PFSK-1 (cell line): ENCODE data around the gene INSR.

Source experiments
- FOXP2 ChIP-seq: optimal IDR thresholded peaks from 2 replicates; pipeline ENCODE3; 2011; ENCODE audit warnings: borderline replicate concordance, control low read depth, inconsistent platforms; ENCODE audit not compliant: insufficient read depth; ENCODE audit errors: extremely low read length, extremely low read depth
- POLR2AphosphoS5 ChIP-seq: IDR thresholded peaks from 2 replicates; pipeline ENCODE4 v1.6.1; 2012; ENCODE audit warnings: low read depth, mild to moderate bottlenecking, control low read depth, low read length, moderate library complexity
- SIN3A ChIP-seq: IDR thresholded peaks from 2 replicates; pipeline ENCODE4 v1.6.1; 2012; ENCODE audit warnings: mild to moderate bottlenecking, low read length, moderate library complexity, borderline replicate concordance; ENCODE audit not compliant: insufficient read depth
- TAF1 ChIP-seq: IDR thresholded peaks from 2 replicates; pipeline ENCODE4 v1.6.1; 2012; ENCODE audit warnings: low read length, control low read depth, borderline replicate concordance; ENCODE audit not compliant: insufficient read depth
- TF ChIP-seq, protein P1 (sequence below), 2 experiments: IDR thresholded peaks; 2 replicates each; pipeline versions ENCODE4 v1.6.1 to v1.8.0; 2011 to 2012; ENCODE audit warnings: low read depth in 2 of 2, low read length in 2 of 2, control low read depth in 1 of 2, inconsistent platforms in 1 of 2, mild to moderate bottlenecking in 1 of 2, moderate library complexity in 1 of 2; ENCODE audit not compliant: insufficient read depth in 1 of 2

Gene INSR

GRCh38 chr19:7210359-7210758 lies 83.9 kb downstream of the INSR start:
- no peak for TF ChIP-seq TAF1
- no peak for TF ChIP-seq POLR2AphosphoS5
- TF ChIP-seq FOXP2, result no peak
- TF ChIP-seq SIN3A, result no peak
- TF ChIP-seq, protein P1, sequence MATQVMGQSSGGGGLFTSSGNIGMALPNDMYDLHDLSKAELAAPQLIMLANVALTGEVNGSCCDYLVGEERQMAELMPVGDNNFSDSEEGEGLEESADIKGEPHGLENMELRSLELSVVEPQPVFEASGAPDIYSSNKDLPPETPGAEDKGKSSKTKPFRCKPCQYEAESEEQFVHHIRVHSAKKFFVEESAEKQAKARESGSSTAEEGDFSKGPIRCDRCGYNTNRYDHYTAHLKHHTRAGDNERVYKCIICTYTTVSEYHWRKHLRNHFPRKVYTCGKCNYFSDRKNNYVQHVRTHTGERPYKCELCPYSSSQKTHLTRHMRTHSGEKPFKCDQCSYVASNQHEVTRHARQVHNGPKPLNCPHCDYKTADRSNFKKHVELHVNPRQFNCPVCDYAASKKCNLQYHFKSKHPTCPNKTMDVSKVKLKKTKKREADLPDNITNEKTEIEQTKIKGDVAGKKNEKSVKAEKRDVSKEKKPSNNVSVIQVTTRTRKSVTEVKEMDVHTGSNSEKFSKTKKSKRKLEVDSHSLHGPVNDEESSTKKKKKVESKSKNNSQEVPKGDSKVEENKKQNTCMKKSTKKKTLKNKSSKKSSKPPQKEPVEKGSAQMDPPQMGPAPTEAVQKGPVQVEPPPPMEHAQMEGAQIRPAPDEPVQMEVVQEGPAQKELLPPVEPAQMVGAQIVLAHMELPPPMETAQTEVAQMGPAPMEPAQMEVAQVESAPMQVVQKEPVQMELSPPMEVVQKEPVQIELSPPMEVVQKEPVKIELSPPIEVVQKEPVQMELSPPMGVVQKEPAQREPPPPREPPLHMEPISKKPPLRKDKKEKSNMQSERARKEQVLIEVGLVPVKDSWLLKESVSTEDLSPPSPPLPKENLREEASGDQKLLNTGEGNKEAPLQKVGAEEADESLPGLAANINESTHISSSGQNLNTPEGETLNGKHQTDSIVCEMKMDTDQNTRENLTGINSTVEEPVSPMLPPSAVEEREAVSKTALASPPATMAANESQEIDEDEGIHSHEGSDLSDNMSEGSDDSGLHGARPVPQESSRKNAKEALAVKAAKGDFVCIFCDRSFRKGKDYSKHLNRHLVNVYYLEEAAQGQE (IDR thresholded peaks at IDR 0.05; ENCODE audit: insufficient read depth in 1 of 2, low read depth in 2 of 2, low read length in 2 of 2), result no peak

DNA sequence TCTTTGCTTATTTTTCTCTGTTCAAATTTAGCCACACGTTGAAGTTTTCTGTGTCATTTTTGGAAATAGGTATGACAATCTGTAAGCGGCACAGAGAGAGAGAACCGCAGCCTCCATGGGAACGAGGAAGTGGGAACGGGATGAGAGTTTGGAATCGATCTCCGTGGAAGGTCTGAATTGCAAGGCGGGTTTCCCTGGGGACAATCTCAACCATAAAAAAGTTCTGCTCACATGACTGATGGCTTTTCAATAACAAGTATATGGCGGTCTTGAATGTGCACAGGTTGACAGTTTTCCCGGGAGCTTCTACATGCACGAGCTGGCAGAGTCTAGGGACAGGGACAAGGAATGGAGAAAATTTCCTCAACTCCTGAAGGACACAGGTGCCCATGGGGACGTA lies 90.9 kb downstream of the INSR start:
- no peak for TF ChIP-seq FOXP2
- no peak for TF ChIP-seq TAF1
- TF ChIP-seq, protein P1 (IDR thresholded peaks at IDR 0.05; ENCODE audit: insufficient read depth in 1 of 2, low read depth in 2 of 2, low read length in 2 of 2), result no peak
- TF ChIP-seq SIN3A, result no peak
- TF ChIP-seq POLR2AphosphoS5, result no peak

GRCh38 chr19:7202888-7203287 lies 91.3 kb downstream of the INSR start:
- TF ChIP-seq SIN3A (no peak), FOXP2 (no peak), POLR2AphosphoS5 (no peak), TAF1 (no peak)
- TF ChIP-seq, protein P1 (IDR thresholded peaks at IDR 0.05; ENCODE audit: insufficient read depth in 1 of 2, low read depth in 2 of 2, low read length in 2 of 2), result no peak

DNA sequence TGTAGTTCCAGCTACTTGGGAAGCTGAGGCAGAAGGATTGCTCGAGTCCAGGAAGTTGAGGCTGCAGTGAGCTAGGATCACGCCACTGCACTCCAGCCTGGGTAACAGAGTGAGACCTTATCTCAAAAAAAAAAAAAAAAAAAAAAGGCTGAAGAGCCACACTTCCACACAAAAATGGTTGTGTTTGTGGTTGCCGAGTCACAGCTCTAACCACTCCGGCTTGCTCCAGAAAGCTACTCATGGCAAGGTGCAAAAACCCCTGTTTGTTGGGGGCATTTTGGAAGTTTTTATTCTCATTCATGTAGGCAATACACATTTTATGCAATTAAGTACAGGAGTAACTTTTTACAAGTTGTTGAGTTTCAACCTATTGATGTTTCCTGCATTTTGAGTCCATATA lies 93.5 kb downstream of the INSR start:
- TF ChIP-seq POLR2AphosphoS5 (no peak), TAF1 (no peak)
- TF ChIP-seq, protein P1 (IDR thresholded peaks at IDR 0.05; ENCODE audit: insufficient read depth in 1 of 2, low read depth in 2 of 2, low read length in 2 of 2), result no peak

- no peak for TF ChIP-seq FOXP2
- TF ChIP-seq, protein P1 (IDR thresholded peaks at IDR 0.05; ENCODE audit: insufficient read depth in 1 of 2, low read depth in 2 of 2, low read length in 2 of 2), result no peak
- TF ChIP-seq TAF1, result no peak
- no peak for TF ChIP-seq POLR2AphosphoS5
- no peak for TF ChIP-seq SIN3A
Measured at GRCh38 chr19:7199613-7200533, 94.3 kb downstream of the INSR start.
